GM21526 (cell line): ENCODE results near the gene BRSK2.
"Not testable (repeated sequence)": the region's sequence is repeated elsewhere in the genome, so short reads cannot be mapped to it uniquely, and the experiment has no call there.

Source experiments
- ATAC-seq: cut with Tn5 transposase; IDR thresholded peaks from one replicate; pipeline ENCODE4 v1.9.1; 2021; ENCODE audit warnings: moderate library complexity; ENCODE audit not compliant: unreplicated experiment, low FRiP score

Gene BRSK2

GRCh38 chr11:1406571-1407485 is 17.1 kb downstream of the BRSK2 start:
- ATAC-seq: no peak

- no peak for ATAC-seq
Measured at GRCh38 chr11:1407668-1408067, 17.9 kb downstream of the BRSK2 start.

- ATAC-seq: no peak
Measured at GRCh38 chr11:1408346-1408745, 18.6 kb downstream of the BRSK2 start.

- no peak for ATAC-seq
Measured at GRCh38 chr11:1409108-1409851, 19.5 kb downstream of the BRSK2 start.

- not testable (repeated sequence) for ATAC-seq
Measured at GRCh38 chr11:1409852-1410125, 20.1 kb downstream of the BRSK2 start.

- ATAC-seq: no peak
Measured at GRCh38 chr11:1410366-1411291, 20.9 kb downstream of the BRSK2 start.

- ATAC-seq: no peak
Measured at GRCh38 chr11:1411301-1411700, 21.6 kb downstream of the BRSK2 start.

- not testable (repeated sequence) for ATAC-seq
Measured at GRCh38 chr11:1411739-1412138, 22.0 kb downstream of the BRSK2 start.

GRCh38 chr11:1412377-1413095 is 22.8 kb downstream of the BRSK2 start:
- ATAC-seq: no peak

GRCh38 chr11:1414650-1415049 is 24.9 kb downstream of the BRSK2 start:
- no peak for ATAC-seq

- ATAC-seq: no peak
Measured at GRCh38 chr11:1415631-1416030, 25.9 kb downstream of the BRSK2 start.

- ATAC-seq: not testable (repeated sequence)
Measured at GRCh38 chr11:1418192-1418795, 28.6 kb downstream of the BRSK2 start.

- ATAC-seq: no peak
Measured at GRCh38 chr11:1419811-1420210, 30.1 kb downstream of the BRSK2 start.

- ATAC-seq: no peak
Measured at GRCh38 chr11:1421291-1421690, 31.6 kb downstream of the BRSK2 start.

GRCh38 chr11:1422481-1422880 is 32.7 kb downstream of the BRSK2 start:
- ATAC-seq: no peak

GRCh38 chr11:1422981-1423380 is 33.2 kb downstream of the BRSK2 start:
- ATAC-seq: no peak

- ATAC-seq: not testable (repeated sequence)
Measured at GRCh38 chr11:1423406-1423805, 33.7 kb downstream of the BRSK2 start.

- no peak for ATAC-seq
Measured at GRCh38 chr11:1425006-1425405, 35.3 kb downstream of the BRSK2 start.

- no peak for ATAC-seq
Measured at GRCh38 chr11:1425439-1425838, 35.7 kb downstream of the BRSK2 start.
